CD4-positive, alpha-beta T cell treated with Interleukin-6 for 4 hours (primary cell): ENCODE measurements around the gene UBE2V1.
"Not testable (repeated sequence)": the region's sequence is repeated elsewhere in the genome, so short reads cannot be mapped to it uniquely, and the experiment has no call there.

Experiments
- DNase-seq: peaks from one replicate; pipeline ENCODE4 v3.0.0-alpha.2; 2020; ENCODE audit warnings: mixed read lengths

The UBE2V1 gene

GRCh38 chr20:50112512-50113419, at the start of gene UBE2V1:
Gene UBE2V1, minus strand, starts transcription at chr20:50113150. Its CDS starts 22 bp downstream, at chr20:50113128.
- peak; percentile 93 for DNase-seq

- DNase-seq = not testable (repeated sequence)
These were observed 48.5 kb upstream of the UBE2V1 start for GRCh38 chr20:50161494-50161893.

GRCh38 chr20:50153500-50154377, 40.8 kb upstream of the UBE2V1 start, which contains the start of gene PEDS1:
Gene PEDS1, minus strand, starts transcription at chr20:50153723. Its CDS starts 86 bp downstream, at chr20:50153637.
- DNase-seq = peak; percentile 86

GRCh38 chr20:50153153-50153499, 40.2 kb upstream of the UBE2V1 start:
- no peak for DNase-seq

- no peak for DNase-seq
These were observed 39.6 kb upstream of the UBE2V1 start for GRCh38 chr20:50152394-50153152.

- no peak for DNase-seq
These were observed 38.2 kb upstream of the UBE2V1 start for GRCh38 chr20:50151034-50151743.

GRCh38 chr20:50149481-50150254, 36.7 kb upstream of the UBE2V1 start:
- no peak for DNase-seq

- peak; percentile 82 for DNase-seq
These were observed 34.0 kb upstream of the UBE2V1 start for GRCh38 chr20:50146732-50147662.

- DNase-seq = no peak
These were observed 33.3 kb upstream of the UBE2V1 start for GRCh38 chr20:50146214-50146613.

GRCh38 chr20:50145566-50145965, 32.6 kb upstream of the UBE2V1 start:
- no peak for DNase-seq

- DNase-seq = no peak
These were observed 31.4 kb upstream of the UBE2V1 start for GRCh38 chr20:50144362-50144761.

GRCh38 chr20:50142812-50143211, 29.9 kb upstream of the UBE2V1 start:
- DNase-seq = no peak

- DNase-seq = no peak
These were observed 29.0 kb upstream of the UBE2V1 start for GRCh38 chr20:50141811-50142561.

GRCh38 chr20:50141018-50141675, 28.2 kb upstream of the UBE2V1 start:
- no peak for DNase-seq

GRCh38 chr20:50140339-50140859, 27.4 kb upstream of the UBE2V1 start:
- no peak for DNase-seq

GRCh38 chr20:50138479-50139393, 25.8 kb upstream of the UBE2V1 start:
- no peak for DNase-seq

GRCh38 chr20:50138120-50138478, 25.1 kb upstream of the UBE2V1 start:
- DNase-seq = no peak
